ENCODE measurements around the gene JAKMIP3. TPM values are rescaled to one million over a fixed set of nuclear protein-coding genes. Genes with fewer than 3 reads are reported as not detected.

JAKMIP3 gene
- total RNA-seq, 1 donor from 2014 or later = not detected

DNA sequence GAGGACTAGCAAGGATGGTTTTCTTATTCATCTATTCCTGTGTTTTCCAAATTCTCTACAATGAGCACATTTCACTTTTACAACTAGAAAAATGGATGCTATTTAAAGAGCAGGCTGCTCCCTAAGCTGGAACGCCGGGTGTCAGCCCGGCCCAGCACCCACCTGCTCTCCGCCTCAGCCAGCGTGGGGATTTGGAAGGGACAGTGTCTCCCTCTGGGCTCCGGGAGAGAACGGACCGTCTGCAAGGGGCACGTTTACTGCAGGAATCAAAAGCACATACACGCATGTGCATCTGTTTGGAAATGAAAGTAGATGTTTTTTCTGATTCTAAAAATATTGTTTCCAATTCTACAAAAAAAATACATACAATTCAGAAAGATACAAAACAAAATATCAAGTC lies 2.3 kb upstream of the JAKMIP3 start:
- no peaks in the 10 kb centered on the region for H3K36me3 ChIP-seq (ENCODE audit: control insufficient read depth, insufficient read depth, low read length)
- no peaks in the 10 kb centered on the region for H3K27me3 ChIP-seq (ENCODE audit: control insufficient read depth, insufficient read depth, low read length)
- no peak for FAIRE-seq
- no peak for DNase-seq (ENCODE audit: low read depth)
- no peak overlapping the region for H3K4me3 ChIP-seq (ENCODE audit: low read depth, low read length)
- TF ChIP-seq, protein P1, sequence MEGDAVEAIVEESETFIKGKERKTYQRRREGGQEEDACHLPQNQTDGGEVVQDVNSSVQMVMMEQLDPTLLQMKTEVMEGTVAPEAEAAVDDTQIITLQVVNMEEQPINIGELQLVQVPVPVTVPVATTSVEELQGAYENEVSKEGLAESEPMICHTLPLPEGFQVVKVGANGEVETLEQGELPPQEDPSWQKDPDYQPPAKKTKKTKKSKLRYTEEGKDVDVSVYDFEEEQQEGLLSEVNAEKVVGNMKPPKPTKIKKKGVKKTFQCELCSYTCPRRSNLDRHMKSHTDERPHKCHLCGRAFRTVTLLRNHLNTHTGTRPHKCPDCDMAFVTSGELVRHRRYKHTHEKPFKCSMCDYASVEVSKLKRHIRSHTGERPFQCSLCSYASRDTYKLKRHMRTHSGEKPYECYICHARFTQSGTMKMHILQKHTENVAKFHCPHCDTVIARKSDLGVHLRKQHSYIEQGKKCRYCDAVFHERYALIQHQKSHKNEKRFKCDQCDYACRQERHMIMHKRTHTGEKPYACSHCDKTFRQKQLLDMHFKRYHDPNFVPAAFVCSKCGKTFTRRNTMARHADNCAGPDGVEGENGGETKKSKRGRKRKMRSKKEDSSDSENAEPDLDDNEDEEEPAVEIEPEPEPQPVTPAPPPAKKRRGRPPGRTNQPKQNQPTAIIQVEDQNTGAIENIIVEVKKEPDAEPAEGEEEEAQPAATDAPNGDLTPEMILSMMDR (IDR thresholded peaks at IDR 0.05; ENCODE audit: insufficient read depth, low read length, severe bottlenecking) = no peak

DNA sequence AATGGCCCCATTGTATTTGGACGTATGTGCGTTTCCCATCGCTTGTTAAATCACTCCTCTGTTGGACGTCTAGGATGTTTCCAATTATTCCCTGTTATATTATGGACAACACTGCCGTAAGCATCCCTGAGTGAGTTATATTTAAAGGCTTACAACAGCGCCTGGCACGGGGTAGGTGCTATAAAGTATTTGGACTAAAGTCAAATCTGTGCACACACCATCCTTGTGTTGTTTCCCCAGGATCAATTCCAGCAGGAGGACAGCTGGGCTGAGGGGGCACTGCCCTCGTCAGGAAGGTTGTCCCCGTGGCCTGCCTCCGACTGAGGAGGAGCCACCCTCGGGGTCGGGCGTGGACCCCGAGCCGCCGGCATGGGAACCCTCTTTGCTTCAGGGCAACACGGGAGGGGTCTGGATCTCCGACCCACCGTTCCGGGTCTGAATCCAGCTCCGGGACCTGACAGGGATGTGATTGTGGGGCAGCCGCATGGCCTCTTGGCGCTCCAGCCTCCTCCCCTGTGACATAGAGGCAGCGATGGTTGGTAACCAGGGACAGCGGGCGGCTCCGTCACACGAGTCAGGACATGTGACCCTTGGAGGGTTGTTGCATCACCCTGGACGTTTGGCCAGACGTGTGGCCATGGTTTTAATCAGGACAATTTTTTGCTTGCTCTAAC lies 1.5 kb upstream of the JAKMIP3 start:
- no peaks in the 10 kb centered on the region for H3K27me3 ChIP-seq (ENCODE audit: control insufficient read depth, insufficient read depth, low read length)
- DNase-seq (ENCODE audit: low read depth) = no peak
- H3K36me3 ChIP-seq (ENCODE audit: control insufficient read depth, insufficient read depth, low read length) = no peaks in the 10 kb centered on the region
- FAIRE-seq = no peak
- H3K4me3 ChIP-seq (ENCODE audit: low read depth, low read length) = no peak overlapping the region
- TF ChIP-seq, protein P1 (IDR thresholded peaks at IDR 0.05; ENCODE audit: insufficient read depth, low read length, severe bottlenecking) = no peak

DNA sequence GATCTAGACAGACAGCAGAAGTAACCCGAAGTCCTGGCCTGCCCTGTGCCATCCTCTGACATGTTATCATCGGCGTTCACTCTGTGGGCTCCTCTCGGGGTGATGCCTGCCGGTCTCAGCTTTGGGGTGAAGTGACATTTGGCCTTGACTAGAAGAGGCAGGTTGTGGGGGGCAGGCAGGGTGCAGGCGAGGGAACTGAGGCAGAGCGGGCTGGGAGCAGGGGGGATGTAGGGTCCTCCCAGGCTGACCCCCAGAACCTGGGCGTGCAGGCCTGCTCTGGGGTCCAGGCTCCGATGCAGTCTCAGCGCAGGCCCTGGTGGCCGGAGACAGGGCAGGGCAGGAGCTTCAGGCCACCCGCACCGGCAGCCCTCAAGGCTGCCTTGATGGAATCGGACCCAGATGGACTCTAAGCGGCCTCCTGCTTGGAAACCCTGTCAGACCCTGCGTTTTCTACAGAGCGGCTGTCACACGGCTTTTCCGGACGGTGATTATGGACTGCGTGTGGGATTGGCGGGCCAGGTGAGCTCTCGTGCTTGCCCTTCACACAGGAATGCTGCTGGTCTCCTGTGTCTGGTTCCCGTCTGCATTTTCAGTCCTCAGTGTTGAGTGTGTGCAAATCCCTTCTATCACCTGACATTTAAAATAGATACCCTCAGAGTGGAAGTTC lies 842 bp upstream of the JAKMIP3 start:
- FAIRE-seq = no peak
- Histone ChIP-seq H3K36me3 (ENCODE audit: control insufficient read depth, insufficient read depth, low read length) (no peaks in the 10 kb centered on the region), H3K27me3 (ENCODE audit: control insufficient read depth, insufficient read depth, low read length) (no peaks in the 10 kb centered on the region), H3K4me3 (ENCODE audit: low read depth, low read length) (no peak overlapping the region)
- TF ChIP-seq, protein P1 (IDR thresholded peaks at IDR 0.05; ENCODE audit: insufficient read depth, low read length, severe bottlenecking) = no peak
- no peak for DNase-seq (ENCODE audit: low read depth)

DNA sequence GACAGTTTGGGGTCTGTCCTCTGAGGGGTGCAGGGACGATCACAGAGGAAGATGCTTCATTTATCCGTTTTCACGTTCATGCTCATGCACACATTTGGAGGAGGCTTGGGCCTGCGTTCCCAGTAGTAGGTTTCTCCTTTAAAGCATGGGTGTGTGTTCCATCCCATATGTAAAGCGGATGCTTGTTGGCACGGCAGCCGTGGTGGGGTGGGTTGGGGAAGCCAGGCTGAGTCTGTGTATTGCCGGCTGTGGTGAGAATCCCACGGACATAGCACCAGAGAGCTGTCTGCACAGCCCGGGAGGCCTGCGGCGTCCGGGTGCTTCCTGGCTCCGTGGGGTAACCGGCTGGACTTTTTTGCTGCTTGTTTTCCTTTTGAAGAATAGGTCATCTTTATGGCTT lies 440 bp downstream of the JAKMIP3 start:
- DNase-seq (ENCODE audit: low read depth) (no peak), FAIRE-seq (no peak)
- H3K4me3 ChIP-seq (ENCODE audit: low read depth, low read length) = peak overlapping the region; percentile 9
- H3K27me3 ChIP-seq (ENCODE audit: control insufficient read depth, insufficient read depth, low read length) = no peaks in the 10 kb centered on the region
- no peaks in the 10 kb centered on the region for H3K36me3 ChIP-seq (ENCODE audit: control insufficient read depth, insufficient read depth, low read length)
- TF ChIP-seq, protein P1 (IDR thresholded peaks at IDR 0.05; ENCODE audit: insufficient read depth, low read length, severe bottlenecking) = no peak

DNA sequence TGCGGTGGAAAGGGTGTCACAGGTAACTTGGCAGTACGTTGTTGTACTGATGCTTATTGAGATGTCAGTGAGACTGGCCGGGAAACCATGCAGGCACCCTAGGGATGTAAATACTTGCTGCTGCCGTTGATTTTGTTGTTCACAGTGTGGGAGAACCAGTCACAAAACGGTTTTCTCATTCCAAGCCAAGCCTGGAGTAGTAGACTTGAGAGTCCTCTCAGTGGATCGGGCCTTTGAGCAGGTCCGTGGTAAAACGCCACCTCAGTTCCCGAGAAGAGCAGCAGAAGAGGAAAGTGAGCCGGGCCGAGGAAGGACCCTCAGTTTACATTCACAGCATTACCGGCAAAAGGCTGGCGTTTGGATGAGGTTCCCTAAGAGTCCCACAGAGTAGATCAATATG lies 1.1 kb downstream of the JAKMIP3 start:
- Histone ChIP-seq H3K4me3 (ENCODE audit: low read depth, low read length) (no peak overlapping the region), H3K27me3 (ENCODE audit: control insufficient read depth, insufficient read depth, low read length) (no peaks in the 10 kb centered on the region), H3K36me3 (ENCODE audit: control insufficient read depth, insufficient read depth, low read length) (no peaks in the 10 kb centered on the region)
- no peak for FAIRE-seq
- TF ChIP-seq, protein P1 (IDR thresholded peaks at IDR 0.05; ENCODE audit: insufficient read depth, low read length, severe bottlenecking) = no peak
- no peak for DNase-seq (ENCODE audit: low read depth)
